Uterus (tissue), 4 donors: ENCODE data around the gene MIDN. TPM values are rescaled to one million over a fixed set of nuclear protein-coding genes. Genes with fewer than 3 reads are reported as not detected.
A peak's percentile ranks its signal among the peaks of the same experiment; 100 is the strongest.

Experiments used
- DNase-seq, 2 donors: peaks; one replicate each; pipeline ENCODE4 v3.0.0-alpha.2; 2019 to 2020
- H3K27ac ChIP-seq, 2 donors: fragments of 200-600 bp; sonication (generic); 1 replicate in 1 of 2; 2 replicates in 1 of 2; pipeline ENCODE4 v1.5.1; 2016 to 2018
- H3K27me3 ChIP-seq, 2 donors: fragments of 200-600 bp; sonication (generic); one replicate each; pipeline ENCODE4 v1.5.1; 2018 to 2019; ENCODE audit warnings: control low read depth in 1 of 2
- H3K36me3 ChIP-seq, 2 donors: fragments of 200-600 bp; sonication (generic); one replicate each; pipeline ENCODE4 v1.5.1; 2019; ENCODE audit warnings: control low read depth in 1 of 2
- H3K4me1 ChIP-seq, 2 donors: fragments of 200-600 bp; sonication (generic); one replicate each; pipeline ENCODE4 v1.5.1; 2018 to 2019; ENCODE audit warnings: control low read depth in 1 of 2
- H3K4me3 ChIP-seq, 2 donors: fragments of 200-600 bp; sonication (generic); 1 replicate in 1 of 2; 2 replicates in 1 of 2; pipeline ENCODE4 v1.5.1; 2018 to 2019; ENCODE audit warnings: mild to moderate bottlenecking in 1 of 2
- H3K9me3 ChIP-seq, 2 donors: fragments of 200-600 bp; sonication (generic); one replicate each; pipeline ENCODE4 v1.5.1; 2019; ENCODE audit warnings: control low read depth in 1 of 2
- CTCF ChIP-seq, 4 experiments: fragments of 200-600 bp in 2 of 4; fragments of 450-650 bp in 2 of 4; sonication (generic) in 2 of 4; IDR thresholded peaks; one replicate each; pipeline ENCODE4 v1.5.1; 2016 to 2019; ENCODE audit warnings: antibody characterized with exemption in 4 of 4, mild to moderate bottlenecking in 2 of 4, moderate library complexity in 1 of 4
- POLR2A ChIP-seq, 2 donors: fragments of 450-650 bp; IDR thresholded peaks; one replicate each; pipeline ENCODE4 v1.6.1; 2016; ENCODE audit warnings: antibody characterized with exemption in 2 of 2, mild to moderate bottlenecking in 1 of 2, moderate library complexity in 1 of 2
- intact Hi-C: fragments of 100-400 bp; cut with DNase I; formaldehyde crosslinking; loops from one replicate; pipeline ENCODE4 v1.15.1; 2023; ENCODE audit warnings: low total_unique reads
- total RNA-seq, 4 donors: library from RNA; depleted of rRNA in 3 of 4; stranded (reverse); fragments of >200 nt in 3 of 4; gene quantifications; one replicate each; pipeline versions ENCODE4 v1.1.0 to v1.2.4, GENCODE V29; 2014 to 2023
- donor health status: DM: yes; HTN: yes; CAD: no.

Gene MIDN
- total RNA-seq, 4 donors from 2014 or later, result 0.77 to 108 (median 15.0) TPM

GRCh38 chr19:1218751-1219567, 29.4 kb upstream of the MIDN start:
- Histone ChIP-seq H3K9me3 (no peaks in the 10 kb centered on the region), H3K27ac (peak overlapping the region; percentile 17 to 56), H3K27me3 (no peaks in the 10 kb centered on the region), H3K36me3 (no peaks in the 10 kb centered on the region), H3K4me1 (peaks cover 4 to 24% of the 10 kb centered on the region in 2 donors), H3K4me3 (no peak overlapping the region)
- DNase-seq, result no peak
- TF ChIP-seq POLR2A (IDR thresholded peaks at IDR 0.05) (no peak), CTCF (IDR thresholded peaks at IDR 0.05) (no peak)
- intact Hi-C loops, result no loop called here

- intact Hi-C loops, result no loop called here
- DNase-seq, result no peak
- Histone ChIP-seq H3K4me1 (peaks cover 4 to 14% of the 10 kb centered on the region in 2 donors), H3K4me3 (no peak overlapping the region), H3K36me3 (no peaks in the 10 kb centered on the region), H3K27ac (no peak overlapping the region), H3K9me3 (no peaks in the 10 kb centered on the region), H3K27me3 (no peaks in the 10 kb centered on the region)
- TF ChIP-seq CTCF (IDR thresholded peaks at IDR 0.05), result no peak
- TF ChIP-seq POLR2A (IDR thresholded peaks at IDR 0.05), result no peak
These were observed 28.5 kb upstream of the MIDN start for GRCh38 chr19:1219786-1220476.

- intact Hi-C loops, result no loop called here
- no peaks in the 10 kb centered on the region for H3K27me3 ChIP-seq
- no peak overlapping the region for H3K4me3 ChIP-seq
- no peak overlapping the region for H3K27ac ChIP-seq
- TF ChIP-seq POLR2A (IDR thresholded peaks at IDR 0.05), result no peak
- no peak for TF ChIP-seq CTCF (IDR thresholded peaks at IDR 0.05)
- no peaks in the 10 kb centered on the region for H3K36me3 ChIP-seq
- no peaks in the 10 kb centered on the region for H3K9me3 ChIP-seq
- no peak for DNase-seq
- peaks cover 0 to 8% of the 10 kb centered on the region in 2 donors for H3K4me1 ChIP-seq
These were observed 27.9 kb upstream of the MIDN start for GRCh38 chr19:1220477-1220930.

- DNase-seq, result peak; percentile 48 to 65
- no peaks in the 10 kb centered on the region for H3K9me3 ChIP-seq
- no peak overlapping the region for H3K4me3 ChIP-seq
- no peaks in the 10 kb centered on the region for H3K36me3 ChIP-seq
- peaks cover 0 to 8% of the 10 kb centered on the region in 2 donors for H3K4me1 ChIP-seq
- TF ChIP-seq CTCF (IDR thresholded peaks at IDR 0.05), result peak; percentile 25 to 66 (median 52)
- TF ChIP-seq POLR2A (IDR thresholded peaks at IDR 0.05), result no peak
- intact Hi-C loops, result no loop called here
- H3K27ac ChIP-seq, result peak overlapping the region in 1 of 2 donors; percentile 2
- H3K27me3 ChIP-seq, result no peaks in the 10 kb centered on the region
These were observed 27.1 kb upstream of the MIDN start for GRCh38 chr19:1220976-1221903.
